ENCODE measurements around the gene GLT6D1.
A peak's percentile ranks its signal among the peaks of the same experiment; 100 is the strongest.

GLT6D1 gene

DNA sequence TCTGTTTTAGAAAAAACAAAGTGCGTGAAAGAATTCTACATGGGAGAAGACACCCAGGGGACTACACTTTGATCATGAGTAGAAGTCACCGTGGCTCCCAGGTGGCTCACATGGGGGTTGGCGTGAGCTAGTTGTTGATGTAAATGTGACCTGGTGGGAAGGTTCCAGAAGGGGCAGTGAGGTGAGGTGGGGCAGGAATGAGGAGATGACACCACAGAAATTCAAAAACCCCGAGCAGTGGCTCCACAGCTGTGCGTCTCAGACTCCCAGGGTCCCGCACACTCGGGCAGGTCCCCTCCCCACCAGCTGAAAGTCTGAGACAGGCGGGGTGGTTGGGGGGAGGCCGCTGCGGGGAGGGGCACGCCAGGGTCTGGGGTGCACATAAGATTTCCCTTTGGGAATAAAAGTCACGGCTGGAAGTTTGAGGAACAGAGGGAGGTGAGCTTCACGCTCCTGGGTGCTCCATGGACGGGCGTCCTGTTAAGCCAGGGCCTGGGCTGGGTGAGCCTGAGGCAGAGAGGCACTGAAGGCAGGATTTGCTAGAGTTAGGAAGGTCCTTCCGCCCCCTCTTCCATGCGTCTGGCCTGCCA is 29.9 kb downstream of the GLT6D1 start:
- DNase-seq (ENCODE audit: low read depth in 1 of 2, low spot score in 1 of 2): no peak

GRCh38 chr9:135608999-135609317 is 30.4 kb downstream of the GLT6D1 start:
- no peak for DNase-seq (ENCODE audit: low read depth in 1 of 2, low spot score in 1 of 2)

GRCh38 chr9:135608294-135608998 is 30.9 kb downstream of the GLT6D1 start:
- no peak for DNase-seq (ENCODE audit: low read depth in 1 of 2, low spot score in 1 of 2)

DNA sequence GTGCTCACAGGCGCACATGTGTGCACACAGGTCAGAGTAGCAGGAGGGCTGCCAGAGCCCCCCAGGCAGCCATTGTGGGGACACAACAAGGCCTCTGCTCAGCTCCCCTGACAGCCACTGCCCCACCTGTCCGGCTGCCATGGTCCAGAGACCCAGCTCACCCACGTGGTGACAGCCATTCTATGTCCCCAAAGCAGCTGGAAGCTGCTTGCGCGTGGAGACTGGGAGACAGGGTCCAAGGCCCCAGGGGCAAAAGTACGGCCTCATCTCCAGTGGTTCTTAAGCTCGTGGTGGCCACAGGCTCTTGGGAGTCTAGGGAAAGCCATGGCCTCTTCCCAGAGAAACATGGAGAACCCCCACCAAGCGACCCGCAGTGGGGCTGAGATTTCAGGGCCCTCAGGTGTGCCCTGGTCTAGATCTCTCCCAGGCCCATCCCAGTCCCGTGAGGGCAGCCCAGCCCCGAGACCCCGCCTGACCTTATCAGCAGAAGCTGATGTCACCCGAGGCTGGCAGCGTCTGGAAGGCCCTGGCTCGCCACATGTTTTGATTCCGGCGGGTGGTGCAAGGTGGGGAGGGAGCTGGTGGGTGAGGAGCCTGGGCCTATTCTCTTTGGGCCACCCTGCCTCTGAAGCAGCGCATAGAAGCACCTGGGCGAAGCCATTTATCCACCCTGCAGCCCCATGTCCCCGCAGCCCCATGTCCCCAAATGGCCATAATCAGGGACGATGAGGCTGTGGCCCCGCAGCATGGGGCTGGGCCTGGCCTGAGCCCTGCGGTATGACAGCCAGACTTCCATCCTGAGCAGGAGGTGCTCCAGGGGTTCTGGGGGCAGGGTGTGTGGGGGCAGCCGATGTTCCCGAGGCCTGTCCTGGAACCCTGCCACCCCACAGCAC is 31.7 kb downstream of the GLT6D1 start:
- DNase-seq (ENCODE audit: low read depth in 1 of 2, low spot score in 1 of 2): no peak

DNA sequence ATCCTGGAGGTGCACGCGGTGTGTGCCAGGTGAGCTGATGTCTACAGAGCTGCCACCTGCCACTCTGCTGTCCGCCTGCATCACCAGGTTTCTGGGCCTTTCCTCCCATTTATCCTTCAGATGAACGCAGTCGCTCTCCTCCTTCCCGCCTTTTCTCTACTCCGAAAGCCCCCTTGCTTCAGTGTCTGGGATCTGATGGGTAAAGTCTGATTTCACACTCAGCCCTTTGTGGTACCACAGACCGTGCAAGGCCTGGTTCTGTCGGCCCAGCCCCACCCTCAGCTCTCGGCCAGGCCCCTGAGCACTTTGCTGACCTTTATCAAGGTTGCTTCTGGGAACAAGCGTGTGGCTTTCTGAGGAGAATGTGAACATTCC is 32.5 kb downstream of the GLT6D1 start:
- DNase-seq (ENCODE audit: low read depth in 1 of 2, low spot score in 1 of 2): no peak

- no peak for DNase-seq (ENCODE audit: low read depth in 1 of 2, low spot score in 1 of 2)
These were observed 34.0 kb downstream of the GLT6D1 start for GRCh38 chr9:135605238-135605781.

GRCh38 chr9:135604437-135605237 is 34.7 kb downstream of the GLT6D1 start:
- no peak for DNase-seq (ENCODE audit: low read depth in 1 of 2, low spot score in 1 of 2)

DNA sequence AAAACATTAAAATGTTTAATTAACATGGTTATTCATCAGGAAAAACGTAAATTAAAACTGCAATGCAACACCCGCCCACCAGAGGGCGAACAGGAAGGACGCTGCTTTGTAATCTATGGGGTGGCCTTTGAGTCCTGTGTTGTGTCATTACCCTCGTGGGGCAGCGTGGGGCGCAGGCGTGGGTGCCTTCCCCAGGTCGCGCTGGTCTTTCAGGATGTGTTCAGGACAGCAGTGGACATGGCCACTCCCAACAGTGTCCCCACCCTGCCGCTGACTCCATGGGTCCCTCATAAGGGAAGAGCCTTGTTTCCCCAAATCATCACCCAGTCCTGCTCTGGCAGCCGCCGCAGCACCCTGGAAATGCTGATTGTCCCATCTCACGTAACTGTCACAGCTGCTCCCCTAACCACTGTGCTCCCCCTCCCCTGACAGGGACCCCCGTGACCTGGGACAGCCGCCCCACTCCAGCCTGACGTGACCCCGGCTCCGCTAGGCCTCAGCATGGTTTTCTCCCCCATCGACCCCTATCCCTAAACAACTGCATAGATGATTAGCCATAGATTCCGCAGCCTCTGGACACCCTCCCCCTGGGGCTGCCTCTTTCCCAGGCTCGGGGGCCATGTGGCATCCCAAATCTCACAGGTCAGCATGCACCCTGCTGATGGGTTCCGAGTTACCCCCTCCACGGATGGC is 36.4 kb downstream of the GLT6D1 start:
- peak; percentile 23 to 36 for DNase-seq (ENCODE audit: low read depth in 1 of 2, low spot score in 1 of 2)

DNA sequence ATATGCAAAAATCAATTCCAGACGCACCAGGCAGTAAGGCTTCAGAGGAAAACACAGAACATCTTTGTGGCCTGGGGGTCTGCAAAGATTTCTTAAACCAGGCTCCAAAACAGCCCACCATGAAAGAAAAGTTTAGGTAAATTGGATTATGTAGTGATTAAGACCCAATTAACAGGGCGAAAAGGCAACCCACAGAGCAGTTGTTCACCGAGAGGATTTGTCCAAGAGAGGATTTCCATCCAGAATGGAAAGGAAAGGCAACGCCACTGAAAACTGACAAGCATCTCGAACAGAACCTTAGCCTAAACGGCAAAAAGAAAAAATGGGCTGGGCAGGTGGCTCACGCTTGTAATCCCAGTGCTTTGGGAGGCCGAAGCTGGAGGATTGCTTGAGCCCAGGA is 37.4 kb downstream of the GLT6D1 start:
- no peak for DNase-seq (ENCODE audit: low read depth in 1 of 2, low spot score in 1 of 2)

DNA sequence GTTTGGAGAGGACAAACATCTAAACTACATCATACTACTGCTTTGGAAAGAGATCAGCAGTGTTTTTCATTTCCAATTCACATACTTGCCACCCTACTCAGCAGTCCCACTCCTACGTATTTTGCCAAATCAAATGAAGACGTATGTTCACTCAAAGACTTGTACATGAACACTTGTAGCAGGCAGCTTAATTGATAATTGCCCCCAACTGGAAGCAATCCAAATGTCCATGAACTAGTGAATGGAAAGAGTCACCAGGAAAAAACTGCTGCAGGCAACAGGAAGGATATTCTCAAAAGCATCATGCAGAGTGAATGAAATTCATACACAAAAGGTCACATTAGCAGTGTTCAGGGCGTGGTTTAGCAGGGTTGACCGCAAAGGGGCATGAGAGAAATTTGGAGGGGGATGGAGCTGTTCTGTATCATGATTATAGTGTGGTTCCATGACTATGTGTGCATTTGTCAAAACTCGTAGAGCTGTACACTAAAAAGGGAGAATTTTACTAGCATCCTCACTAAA is 39.0 kb downstream of the GLT6D1 start:
- DNase-seq (ENCODE audit: low read depth in 1 of 2, low spot score in 1 of 2): no peak

GRCh38 chr9:135596211-135596610 is 43.1 kb downstream of the GLT6D1 start:
- DNase-seq (ENCODE audit: low read depth in 1 of 2, low spot score in 1 of 2): no peak

GRCh38 chr9:135592625-135593024 is 46.7 kb downstream of the GLT6D1 start:
- DNase-seq (ENCODE audit: low read depth in 1 of 2, low spot score in 1 of 2): no peak

DNA sequence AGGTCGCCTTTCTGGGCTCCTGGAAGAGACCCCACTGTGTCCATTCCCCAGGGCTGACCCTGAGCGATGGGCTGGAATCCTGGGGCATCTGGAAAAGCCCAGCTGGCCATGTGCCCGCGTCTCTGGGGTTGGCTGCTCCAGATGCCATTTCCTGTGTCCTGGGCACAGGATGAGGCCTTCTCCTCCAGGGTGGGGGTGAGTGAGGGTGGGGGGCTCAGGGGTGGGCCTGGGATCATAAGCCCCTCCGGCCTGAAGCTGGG is 47.1 kb downstream of the GLT6D1 start:
- no peak for DNase-seq (ENCODE audit: low read depth in 1 of 2, low spot score in 1 of 2)

GRCh38 chr9:135591506-135592330 is 47.6 kb downstream of the GLT6D1 start:
- DNase-seq (ENCODE audit: low read depth in 1 of 2, low spot score in 1 of 2): no peak

DNA sequence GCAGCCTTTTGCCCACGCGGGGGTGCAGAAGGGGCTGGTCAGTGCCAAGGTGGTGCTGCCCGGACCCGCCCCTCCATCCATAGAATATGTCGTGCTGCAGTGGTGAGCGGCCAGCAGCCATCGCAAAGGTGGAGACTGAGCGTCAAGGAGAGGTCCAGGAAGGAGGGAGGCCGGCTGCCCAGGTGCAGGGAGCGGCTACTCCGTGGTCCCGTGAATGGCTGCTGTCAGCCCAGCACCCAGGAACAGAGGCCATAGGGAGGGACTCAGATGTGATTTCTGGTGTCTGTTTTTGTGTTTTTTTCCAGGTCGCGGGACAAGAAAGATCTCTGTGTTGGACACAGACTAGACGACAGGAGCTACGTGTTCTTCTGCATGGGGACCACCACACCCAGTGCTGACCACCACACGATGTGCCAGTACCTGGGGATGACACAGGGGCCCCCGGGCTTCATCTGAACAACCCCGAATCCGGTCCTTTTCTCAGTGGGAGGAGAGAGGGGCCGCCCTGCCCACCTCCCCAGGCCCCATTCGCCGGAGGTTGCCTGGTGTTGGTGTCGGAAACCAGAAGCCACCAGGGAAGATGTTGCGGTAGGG is 48.8 kb downstream of the GLT6D1 start:
- DNase-seq (ENCODE audit: low read depth in 1 of 2, low spot score in 1 of 2): no peak

- no peak for DNase-seq (ENCODE audit: low read depth in 1 of 2, low spot score in 1 of 2)
These were observed 49.5 kb downstream of the GLT6D1 start for GRCh38 chr9:135589596-135590485.

DNA sequence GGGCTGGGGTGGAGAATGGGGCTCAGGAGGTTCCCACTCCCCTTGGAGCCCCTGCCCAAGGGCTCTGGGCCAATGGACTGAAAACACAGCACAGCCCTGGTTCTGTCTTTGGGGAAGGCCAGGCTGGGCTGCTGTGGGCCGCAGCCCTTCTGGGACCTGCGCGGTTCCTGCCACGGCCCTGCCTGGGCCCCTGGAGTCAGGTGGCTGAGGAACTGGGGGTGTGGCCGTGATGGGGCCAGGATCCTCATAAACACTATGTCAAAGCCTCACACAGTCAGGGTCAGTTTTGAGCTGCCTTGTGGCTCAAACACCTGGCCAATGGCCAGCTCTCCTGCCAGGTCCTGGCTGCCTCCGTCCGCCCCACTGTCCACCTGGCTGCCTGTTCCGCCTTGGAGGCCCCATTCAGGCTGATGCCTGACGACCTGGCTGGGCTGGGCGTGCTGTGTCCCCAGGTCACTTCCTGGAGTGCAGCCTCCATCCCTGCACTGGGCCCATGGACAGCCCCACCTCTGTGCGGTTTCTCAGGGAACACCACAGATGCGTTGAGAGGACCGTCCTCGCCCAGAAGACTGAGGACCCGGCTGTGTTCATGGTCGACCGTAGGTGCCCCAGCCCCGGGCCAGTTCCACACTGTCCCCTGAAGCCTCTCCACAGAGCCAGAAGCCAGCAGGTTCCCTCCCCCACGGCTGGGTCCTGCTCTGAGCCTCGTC is 50.3 kb downstream of the GLT6D1 start:
- no peak for DNase-seq (ENCODE audit: low read depth in 1 of 2, low spot score in 1 of 2)

DNA sequence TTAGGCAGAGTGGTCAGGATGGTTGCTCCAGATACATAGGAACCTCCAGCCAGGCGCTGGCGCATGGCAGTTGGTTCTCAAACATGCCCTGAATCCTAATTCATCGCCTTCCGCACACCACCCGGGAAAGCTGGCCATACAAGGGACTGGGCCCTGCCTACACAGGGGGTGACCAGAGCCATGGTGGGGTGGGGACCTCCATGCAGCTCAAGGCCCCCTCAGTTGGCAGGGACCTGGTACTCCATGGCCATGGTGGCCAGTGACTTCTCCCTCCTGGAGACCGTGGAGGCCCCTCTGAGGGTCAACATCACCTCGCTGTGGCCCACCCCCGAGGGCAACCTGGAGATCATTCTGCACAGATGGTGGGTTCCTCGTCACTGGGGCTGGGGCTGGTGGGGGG is 51.0 kb downstream of the GLT6D1 start:
- DNase-seq (ENCODE audit: low read depth in 1 of 2, low spot score in 1 of 2): no peak
